GM19351 (cell line): ENCODE results near the gene RDM1.
"Not testable (repeated sequence)": the region's sequence is repeated elsewhere in the genome, so short reads cannot be mapped to it uniquely, and the experiment has no call there.

Experiments
- ATAC-seq: cut with Tn5 transposase; IDR thresholded peaks from one replicate; pipeline ENCODE4 v1.9.1; 2021; ENCODE audit warnings: mild to moderate bottlenecking, moderate library complexity; ENCODE audit not compliant: unreplicated experiment

Gene RDM1

GRCh38 chr17:35900708-35901480 lies 29.7 kb downstream of the RDM1 start:
- no peak for ATAC-seq

GRCh38 chr17:35900280-35900679 lies 30.3 kb downstream of the RDM1 start:
- no peak for ATAC-seq

GRCh38 chr17:35898283-35899070 lies 32.1 kb downstream of the RDM1 start:
- ATAC-seq: no peak

- not testable (repeated sequence) for ATAC-seq
Observed at GRCh38 chr17:35897772-35898171, 32.8 kb downstream of the RDM1 start.

DNA sequence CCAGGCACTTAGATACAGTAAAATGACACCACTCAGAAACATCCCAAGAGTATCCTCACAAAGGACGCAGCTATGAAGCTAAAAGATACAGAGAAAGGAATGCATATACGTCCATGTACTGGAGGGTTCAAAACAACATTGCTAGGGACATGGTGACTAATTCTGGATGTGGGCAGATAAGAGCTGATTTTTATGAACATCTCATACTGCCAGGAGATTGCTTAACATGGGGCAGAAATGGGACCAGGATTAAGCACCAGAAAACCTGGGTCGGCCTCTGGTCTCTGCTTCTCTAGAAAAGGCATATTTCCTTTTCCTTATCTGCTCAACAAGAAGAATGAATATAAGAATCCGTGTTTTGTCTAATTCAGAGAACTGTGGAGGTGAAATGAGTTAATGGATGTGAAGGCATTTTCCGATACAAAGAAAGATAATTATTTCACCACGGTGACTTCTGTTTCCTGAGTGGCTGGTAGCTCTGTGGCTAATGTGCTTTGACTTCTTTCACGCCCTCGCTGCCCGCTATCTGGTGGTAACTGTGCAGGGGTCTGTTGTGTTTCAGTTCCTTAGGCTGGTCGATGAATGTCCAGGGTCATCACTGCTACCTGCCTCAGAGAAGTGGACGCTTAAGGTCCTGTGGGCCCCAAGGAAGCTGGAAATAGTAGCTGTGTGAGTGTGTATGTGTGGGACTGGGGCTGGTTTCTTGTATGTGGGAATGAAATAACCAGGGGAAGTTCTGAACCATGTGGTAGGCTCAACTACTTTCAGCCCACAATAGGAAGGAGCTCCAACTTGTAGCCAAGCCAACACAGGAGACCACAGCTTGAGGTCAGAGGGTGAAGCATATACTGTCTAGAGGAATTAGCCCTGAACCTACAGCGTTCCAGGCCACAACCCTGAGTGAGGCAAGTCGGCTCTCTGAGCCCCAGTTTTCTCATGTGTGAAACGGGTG lies 34.7 kb downstream of the RDM1 start:
- ATAC-seq: no peak

DNA sequence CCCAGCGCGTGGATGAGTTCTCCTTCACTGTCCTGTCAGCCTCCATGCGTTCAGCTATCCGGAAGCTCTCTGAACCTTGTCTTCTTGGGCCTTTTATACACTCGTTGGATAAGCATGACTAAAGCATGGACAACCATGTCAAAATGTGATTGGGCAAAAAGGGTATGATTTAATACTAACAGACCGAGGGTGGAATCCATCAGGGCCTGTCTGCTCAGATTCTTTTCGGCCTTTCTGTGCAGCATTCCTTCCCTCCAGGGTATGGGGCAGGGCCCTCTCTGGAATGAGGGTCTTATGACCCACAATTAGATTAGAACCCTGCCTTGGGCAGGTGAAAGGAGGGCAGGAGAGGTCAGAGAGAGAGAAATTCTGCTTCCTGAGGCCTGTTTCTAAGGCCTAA lies 36.4 kb downstream of the RDM1 start:
- no peak for ATAC-seq

DNA sequence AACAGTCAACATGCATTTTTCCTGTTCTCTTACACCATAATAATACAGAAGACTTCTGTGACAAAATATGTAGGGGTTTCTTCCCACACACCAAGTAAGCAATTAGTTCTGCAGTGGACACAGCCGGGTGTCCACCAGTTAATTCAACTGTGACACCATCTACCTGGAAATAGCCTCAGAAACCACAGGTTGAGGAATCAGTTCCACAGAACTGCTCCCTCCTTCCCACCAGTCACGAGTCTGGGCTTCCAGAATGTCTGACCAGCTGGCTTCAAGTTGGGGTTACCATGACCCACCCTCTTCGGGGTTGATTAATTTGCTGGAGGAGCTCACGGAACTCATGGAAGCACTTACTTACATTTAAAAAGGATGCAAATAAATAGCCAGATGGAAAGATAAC lies 36.8 kb downstream of the RDM1 start:
- no peak for ATAC-seq

DNA sequence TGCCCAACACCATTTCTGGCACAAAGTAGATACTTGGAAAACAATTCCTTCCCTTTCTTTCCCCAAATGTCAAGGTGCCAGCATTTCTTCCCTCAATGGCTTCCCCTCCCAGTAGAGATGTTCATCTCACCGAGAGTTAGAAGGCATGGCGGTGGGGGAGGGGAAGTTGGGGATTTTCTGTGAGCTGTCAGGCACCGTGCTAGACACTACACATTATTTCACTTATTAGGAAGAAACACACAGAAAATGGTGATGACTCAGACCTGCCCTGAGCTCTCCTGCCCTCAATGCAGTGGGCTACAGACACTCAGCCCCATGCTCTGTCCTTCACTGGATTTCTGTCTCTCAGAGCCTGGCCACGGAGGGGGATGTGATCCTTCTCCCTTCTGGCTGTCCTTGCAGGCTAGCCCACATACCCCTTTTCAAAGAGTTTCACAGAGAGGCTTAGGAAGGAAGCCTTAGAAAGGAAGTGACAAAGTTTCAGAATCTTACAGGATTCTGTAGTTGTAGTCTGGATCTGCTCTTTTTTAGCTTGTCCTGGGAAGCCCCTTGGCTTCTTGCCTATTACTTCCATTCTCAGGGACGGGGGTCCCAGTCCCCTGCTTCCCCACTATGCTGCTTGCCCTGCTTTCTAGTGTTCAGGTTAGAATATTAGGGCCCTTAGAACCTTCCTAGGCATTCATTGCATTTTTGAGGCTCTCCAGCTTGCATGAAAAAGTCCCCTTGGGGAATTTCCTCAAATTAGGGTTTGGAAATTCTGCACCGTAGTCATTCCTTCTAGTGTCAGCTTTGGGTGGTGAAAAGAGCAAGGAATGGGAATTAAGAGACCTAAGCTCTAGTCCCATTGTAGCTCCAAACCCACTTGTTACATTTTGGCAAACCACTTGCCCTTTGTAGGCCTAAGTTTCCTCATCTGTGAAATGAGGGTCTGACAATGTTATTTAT lies 38.2 kb downstream of the RDM1 start:
- no peak for ATAC-seq

- no peak for ATAC-seq
Observed at GRCh38 chr17:35891269-35891668, 39.3 kb downstream of the RDM1 start.

DNA sequence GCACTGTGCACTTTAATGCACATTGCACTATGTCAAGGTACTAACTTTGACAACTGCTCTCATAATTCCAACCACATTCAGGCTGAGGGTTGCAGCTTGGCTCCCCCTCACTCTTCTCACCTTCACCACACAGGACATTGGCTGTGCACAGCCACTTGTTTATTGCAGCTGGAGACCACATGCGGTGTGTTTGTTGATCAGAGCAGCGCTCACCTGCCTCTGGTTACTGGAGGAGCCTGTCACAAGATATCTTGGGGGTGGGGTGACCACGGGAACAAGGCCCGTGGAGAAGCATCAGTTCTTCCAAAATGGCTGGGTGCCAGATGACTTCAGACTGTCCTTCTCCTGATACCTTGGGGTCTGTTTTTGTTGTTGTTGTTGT lies 39.8 kb downstream of the RDM1 start:
- ATAC-seq: no peak

DNA sequence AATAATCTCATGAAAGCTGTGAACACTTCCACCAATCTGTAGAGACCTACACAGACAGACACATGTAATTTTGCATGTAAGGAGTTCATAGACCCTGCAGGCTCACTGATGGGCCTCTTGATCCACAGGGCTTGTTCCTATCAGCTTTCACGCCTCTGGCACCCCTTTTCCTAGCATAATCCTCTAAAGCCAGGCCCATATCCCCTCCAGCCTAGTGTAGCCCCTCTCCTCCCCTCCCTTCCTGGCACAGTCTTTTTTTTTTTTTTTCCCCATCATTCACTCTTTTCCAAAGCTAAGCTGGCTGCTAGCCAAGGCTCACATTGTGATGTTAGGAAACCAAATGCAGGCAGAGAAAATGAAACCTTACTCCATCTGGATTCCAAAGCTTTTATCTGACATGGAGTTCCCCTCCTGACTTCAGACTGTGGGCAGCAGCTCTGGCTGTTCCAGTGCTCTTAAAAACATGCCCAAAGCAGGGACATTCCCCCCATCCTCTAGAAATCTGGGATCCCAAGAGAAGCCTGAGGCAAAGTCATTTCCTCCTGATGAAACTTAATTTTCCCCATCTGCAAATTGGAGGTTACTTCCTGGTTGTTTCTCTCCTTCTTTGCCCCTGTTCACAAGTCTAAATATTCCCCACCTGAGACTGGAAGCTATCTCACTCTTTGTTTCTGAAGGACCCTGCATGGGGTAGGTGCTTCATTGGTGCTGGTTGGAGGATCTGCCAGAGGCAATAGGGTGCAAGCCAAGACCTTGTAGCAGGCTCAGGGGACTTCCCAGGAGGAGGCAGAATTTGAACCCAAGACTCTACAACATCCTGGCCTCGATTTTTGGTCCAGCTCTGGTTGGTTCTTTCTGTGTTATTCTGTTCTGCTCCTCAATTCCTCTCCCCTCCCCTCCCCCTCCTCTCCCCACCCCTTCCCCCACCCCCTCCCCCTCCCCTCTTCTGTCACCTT lies 40.5 kb downstream of the RDM1 start:
- ATAC-seq: no peak

DNA sequence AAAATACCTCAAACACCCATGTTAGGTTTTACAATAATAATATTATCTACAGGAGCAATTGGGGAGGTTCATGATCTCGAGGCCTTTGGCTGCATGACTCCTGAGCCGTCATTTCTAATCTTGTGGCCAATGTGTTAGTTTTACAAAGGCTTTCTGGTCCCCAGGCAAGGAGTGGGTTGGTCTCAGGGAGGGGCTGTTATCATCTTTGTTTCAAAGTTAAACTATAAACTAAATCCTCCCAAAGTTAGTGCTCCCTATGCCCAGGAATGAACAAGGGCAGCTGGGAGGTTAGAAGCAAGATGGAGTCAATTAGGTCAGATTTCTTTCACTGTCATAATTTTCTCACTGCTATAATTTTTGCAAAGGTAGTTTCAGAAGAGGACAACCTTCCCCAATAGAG lies 41.3 kb downstream of the RDM1 start:
- ATAC-seq: no peak

GRCh38 chr17:35879773-35880654 lies 50.6 kb downstream of the RDM1 start, which contains the start of gene CCL5:
Gene CCL5, minus strand, starts transcription at chr17:35880360.
- peak; percentile 95 for ATAC-seq

DNA sequence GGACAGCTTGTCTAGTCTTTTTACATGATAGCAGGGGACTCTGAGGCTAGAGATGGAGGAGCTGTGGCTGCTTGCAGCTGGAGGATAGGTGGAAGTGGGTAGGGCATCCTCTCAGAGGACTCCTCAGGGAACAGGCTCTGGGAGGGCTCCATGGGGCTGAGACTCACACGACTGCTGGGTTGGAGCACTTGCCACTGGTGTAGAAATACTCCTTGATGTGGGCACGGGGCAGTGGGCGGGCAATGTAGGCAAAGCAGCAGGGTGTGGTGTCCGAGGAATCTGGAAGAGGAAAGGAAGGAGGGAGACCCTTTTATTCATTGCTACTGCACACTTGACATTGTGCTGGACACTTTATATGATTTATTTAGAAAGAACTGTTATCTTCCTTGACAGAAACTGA lies 52.2 kb downstream of the RDM1 start:
- no peak for ATAC-seq

DNA sequence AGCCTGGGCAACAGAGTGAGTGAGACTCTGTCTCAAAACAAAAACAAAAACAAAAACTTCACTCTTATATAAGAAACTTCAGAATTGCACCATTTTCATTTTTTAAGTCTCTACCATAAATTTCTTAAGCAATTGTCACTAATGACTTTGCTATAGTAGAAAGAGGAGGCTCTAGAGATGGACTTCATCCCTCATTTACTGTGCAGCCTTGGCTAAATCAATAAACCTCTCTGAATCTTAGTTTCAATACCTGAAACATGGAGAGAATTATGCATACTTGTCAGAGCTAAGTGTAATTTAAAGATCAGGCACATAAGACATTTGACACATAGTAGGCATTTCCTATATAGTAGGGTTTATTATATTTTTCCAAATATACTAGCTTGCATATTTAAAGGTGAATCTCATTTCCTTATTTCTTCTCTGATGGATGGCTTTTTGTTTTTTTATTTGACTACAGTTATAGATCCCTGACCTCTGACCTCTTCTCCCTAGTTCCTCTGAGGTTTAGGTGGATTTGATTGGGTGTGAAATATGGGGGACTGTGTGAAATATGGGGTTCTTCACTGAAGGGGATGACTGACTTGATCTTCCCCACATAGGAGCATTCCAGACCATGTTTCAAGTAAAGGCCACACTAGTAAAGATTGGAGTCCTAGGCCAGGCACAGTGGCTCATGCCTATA lies 53.1 kb downstream of the RDM1 start:
- ATAC-seq: no peak

- no peak for ATAC-seq
Observed at GRCh38 chr17:35876534-35876933, 54.0 kb downstream of the RDM1 start.

GRCh38 chr17:35875800-35876139 lies 54.8 kb downstream of the RDM1 start:
- ATAC-seq: no peak
